Activated B cell treated with CpG ODN at 0.5 μM for 24 hours (primary cell): ENCODE measurements around the gene SLC51B. TPM values are rescaled to one million over a fixed set of nuclear protein-coding genes. Genes with fewer than 3 reads are reported as not detected.

ENCODE experiments used
- ATAC-seq: fragments of 200-7000 bp; cut with Tn5 transposase; one replicate; pipeline ENCODE4 v1.10.0; 2021; ENCODE audit warnings: low read depth, mild to moderate bottlenecking, moderate library complexity
- CTCF ChIA-PET: fragments of 350-600 bp; sonication (Branson Sonifier 250); formaldehyde crosslinking; loops from one replicate; lab custom pipeline; 2021; ENCODE audit warnings: antibody characterized with exemption; lab: Charles Lee
- POLR2A ChIA-PET: fragments of 350-600 bp; sonication (Branson Sonifier 250); formaldehyde crosslinking; loops from one replicate; lab custom pipeline; 2021; ENCODE audit warnings: antibody characterized with exemption; lab: Charles Lee
- DNase-seq: peaks from one replicate; pipeline ENCODE4 v3.0.0; 2022
- H3K27ac Mint-ChIP-seq: one replicate; pipeline ENCODE4 v1.8.0; 2020; ENCODE audit warnings: mixed read lengths
- H3K27me3 Mint-ChIP-seq: one replicate; pipeline ENCODE4 v1.8.0; 2021; ENCODE audit warnings: mixed read lengths
- H3K36me3 Mint-ChIP-seq: one replicate; pipeline ENCODE4 v1.8.0; 2021; ENCODE audit warnings: low read depth, mixed read lengths
- H3K4me1 Mint-ChIP-seq: one replicate; pipeline ENCODE4 v1.8.0; 2021; ENCODE audit warnings: mixed read lengths
- H3K4me3 Mint-ChIP-seq: one replicate; pipeline ENCODE4 v1.8.0; 2020; ENCODE audit warnings: mild to moderate bottlenecking, mixed read lengths
- H3K9me3 Mint-ChIP-seq: one replicate; pipeline ENCODE4 v1.8.0; 2020; ENCODE audit warnings: mixed read lengths
- CTCF ChIP-seq: fragments of 200-600 bp; IDR thresholded peaks from one replicate; pipeline ENCODE4 v1.8.0; 2022; ENCODE audit warnings: antibody characterized with exemption, mild to moderate bottlenecking
- intact Hi-C: fragments of 100-400 bp; cut with micrococcal nuclease; formaldehyde crosslinking; loops from one replicate; pipeline ENCODE4 v1.15.1; 2024
- total RNA-seq: library from RNA; stranded (reverse); gene quantifications from 2 replicates; pipeline ENCODE4 v1.2.3, GENCODE V29; 2022

SLC51B gene
- total RNA-seq, 1 donor from 2014 or later: not detected

GRCh38 chr15:65060641-65061397, 15.6 kb downstream of the SLC51B start:
- no peak overlapping the region for H3K27ac Mint-ChIP-seq
- ChIA-PET POLR2A (no interaction called here), CTCF (no interaction called here)
- intact Hi-C loops: no loop called here
- no peaks in the 10 kb centered on the region for H3K9me3 Mint-ChIP-seq
- H3K4me3 Mint-ChIP-seq: no peak overlapping the region
- DNase-seq (no peak), ATAC-seq (no peak)
- no peaks in the 10 kb centered on the region for H3K36me3 Mint-ChIP-seq
- no peak for TF ChIP-seq CTCF
- peaks cover 18% of the 10 kb centered on the region for H3K27me3 Mint-ChIP-seq
- no peaks in the 10 kb centered on the region for H3K4me1 Mint-ChIP-seq

- Mint-ChIP-seq H3K4me1 (no peaks in the 10 kb centered on the region), H3K9me3 (no peaks in the 10 kb centered on the region), H3K27me3 (peaks cover 22% of the 10 kb centered on the region), H3K27ac (no peak overlapping the region), H3K36me3 (no peaks in the 10 kb centered on the region), H3K4me3 (no peak overlapping the region)
- DNase-seq (no peak), ATAC-seq (no peak)
- no peak for TF ChIP-seq CTCF
- intact Hi-C loops: no loop called here
- ChIA-PET POLR2A (no interaction called here), CTCF (no interaction called here)
These were observed 16.9 kb downstream of the SLC51B start for GRCh38 chr15:65062061-65062460.

- ChIA-PET POLR2A (no interaction called here), CTCF (no interaction called here)
- ATAC-seq (no peak), DNase-seq (no peak)
- Mint-ChIP-seq H3K36me3 (no peaks in the 10 kb centered on the region), H3K4me3 (no peak overlapping the region), H3K4me1 (peaks cover 3% of the 10 kb centered on the region), H3K27me3 (peaks cover 26% of the 10 kb centered on the region), H3K27ac (no peak overlapping the region), H3K9me3 (no peaks in the 10 kb centered on the region)
- intact Hi-C loops: no loop called here
- no peak for TF ChIP-seq CTCF
These were observed 17.5 kb downstream of the SLC51B start for GRCh38 chr15:65062726-65063125.

GRCh38 chr15:65066001-65066634, 20.9 kb downstream of the SLC51B start:
- no peak for ATAC-seq
- ChIA-PET CTCF (interaction anchor here (0.7 kb wide), 1 partner anchor 9 kb away, joined by 4 read pairs; no protein-coding TSS in a partner anchor), POLR2A (no interaction called here)
- TF ChIP-seq CTCF: peak; percentile 32
- DNase-seq: no peak
- no peak overlapping the region for H3K27ac Mint-ChIP-seq
- peaks cover 5% of the 10 kb centered on the region for H3K4me1 Mint-ChIP-seq
- H3K27me3 Mint-ChIP-seq: peaks cover 37% of the 10 kb centered on the region
- H3K36me3 Mint-ChIP-seq: no peaks in the 10 kb centered on the region
- no peaks in the 10 kb centered on the region for H3K9me3 Mint-ChIP-seq
- intact Hi-C loops: no loop called here
- H3K4me3 Mint-ChIP-seq: no peak overlapping the region

- ChIA-PET CTCF (interaction anchor here (0.7 kb wide), 1 partner anchor 10 kb away, joined by 4 read pairs; no protein-coding TSS in a partner anchor), POLR2A (no interaction called here)
- no peak for DNase-seq
- H3K27ac Mint-ChIP-seq: no peak overlapping the region
- no peak overlapping the region for H3K4me3 Mint-ChIP-seq
- no peak for TF ChIP-seq CTCF
- H3K27me3 Mint-ChIP-seq: peaks cover 37% of the 10 kb centered on the region
- H3K36me3 Mint-ChIP-seq: no peaks in the 10 kb centered on the region
- intact Hi-C loops: no loop called here
- peaks cover 5% of the 10 kb centered on the region for H3K4me1 Mint-ChIP-seq
- ATAC-seq: no peak
- H3K9me3 Mint-ChIP-seq: no peaks in the 10 kb centered on the region
These were observed 21.6 kb downstream of the SLC51B start for GRCh38 chr15:65066635-65067316.
